HG02623 (cell line): Measurements from ENCODE around the gene ACTG1.

Experiments used
- ATAC-seq: cut with Tn5 transposase; IDR thresholded peaks from one replicate; pipeline ENCODE4 v1.9.1; 2021; ENCODE audit warnings: moderate library complexity; ENCODE audit not compliant: unreplicated experiment

ACTG1 gene

DNA sequence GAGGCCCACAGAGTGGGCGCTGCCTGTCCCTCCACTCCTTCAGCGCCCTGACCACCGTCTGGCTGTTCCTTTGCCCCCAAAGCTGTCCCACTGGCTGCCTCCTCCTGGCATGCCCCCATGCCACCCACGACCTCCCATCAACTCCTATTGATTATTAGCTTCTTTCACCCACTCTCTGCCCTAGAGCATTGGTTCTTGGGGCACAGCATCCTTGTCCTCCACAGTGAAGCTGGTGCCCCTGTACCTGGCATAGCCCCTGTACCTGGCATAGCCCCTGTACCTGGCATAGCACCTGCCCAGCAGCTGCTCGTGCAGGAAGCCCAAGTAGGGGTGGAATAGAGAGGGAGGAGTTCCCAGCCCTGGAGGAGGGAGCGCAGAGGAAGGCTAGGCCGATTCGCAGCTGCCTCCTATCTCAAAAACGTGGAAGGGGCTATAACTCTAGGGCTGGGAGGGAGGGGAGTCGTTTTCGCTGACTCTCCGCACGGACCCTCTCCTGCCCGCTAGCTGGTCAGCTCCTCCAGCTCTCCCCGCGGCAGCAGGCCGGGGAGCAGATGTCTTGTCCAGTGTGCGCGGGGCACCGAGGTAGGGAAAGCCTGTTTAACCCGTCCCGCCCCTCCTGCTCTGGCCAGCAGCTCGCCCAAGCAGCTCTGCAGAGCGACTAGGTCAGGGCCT, 5.7 kb upstream of the ACTG1 start:
- no peak for ATAC-seq

GRCh38 chr17:81517339-81518112, 4.9 kb upstream of the ACTG1 start:
- ATAC-seq: no peak

GRCh38 chr17:81517009-81517338, 4.4 kb upstream of the ACTG1 start:
- ATAC-seq: no peak

DNA sequence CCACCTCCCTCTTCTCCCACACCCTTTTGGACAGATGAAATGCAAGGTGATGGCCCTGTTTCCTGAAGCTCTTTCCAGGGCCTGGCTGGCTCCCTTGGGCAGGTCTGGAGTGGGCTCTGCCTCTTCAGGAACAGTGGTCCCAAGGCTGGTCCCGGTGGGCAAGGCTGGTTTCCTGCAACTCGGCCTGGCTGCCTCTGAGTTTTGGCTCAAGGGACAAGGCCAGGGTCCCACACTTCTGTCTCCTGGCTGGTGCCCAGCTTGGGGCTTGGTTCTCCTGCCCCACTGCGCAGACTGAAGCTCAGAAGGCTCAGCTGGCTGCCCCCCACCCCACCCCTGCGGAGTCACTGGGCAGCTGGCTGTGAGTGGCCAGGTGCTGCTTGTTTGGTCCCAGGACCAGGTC, 3.8 kb upstream of the ACTG1 start:
- ATAC-seq: no peak

DNA sequence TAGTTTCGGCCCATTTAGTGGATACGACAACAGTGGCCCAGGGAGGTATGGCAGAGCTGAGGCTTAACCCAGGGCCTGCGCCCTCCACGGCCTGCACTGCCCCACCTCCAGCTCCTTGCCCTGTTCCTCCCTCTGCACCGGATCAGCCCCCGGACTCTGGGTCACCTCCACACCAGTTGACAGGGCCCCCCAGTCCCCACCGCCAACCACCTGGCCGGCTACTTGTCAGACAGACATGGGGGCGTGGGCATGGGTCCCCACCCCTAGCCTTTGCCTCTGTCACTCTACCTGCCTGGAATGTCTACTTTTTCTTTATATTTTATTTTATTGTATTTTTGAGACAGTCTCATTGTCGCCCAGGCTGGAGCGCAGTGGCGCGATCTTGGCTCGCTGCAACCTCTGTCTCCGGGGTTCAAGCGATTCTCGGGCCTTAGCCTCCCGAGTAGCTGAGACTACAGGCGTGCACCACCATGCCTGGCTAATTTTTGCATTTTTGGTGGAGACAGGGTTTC, 3.0 kb upstream of the ACTG1 start:
- ATAC-seq: no peak

DNA sequence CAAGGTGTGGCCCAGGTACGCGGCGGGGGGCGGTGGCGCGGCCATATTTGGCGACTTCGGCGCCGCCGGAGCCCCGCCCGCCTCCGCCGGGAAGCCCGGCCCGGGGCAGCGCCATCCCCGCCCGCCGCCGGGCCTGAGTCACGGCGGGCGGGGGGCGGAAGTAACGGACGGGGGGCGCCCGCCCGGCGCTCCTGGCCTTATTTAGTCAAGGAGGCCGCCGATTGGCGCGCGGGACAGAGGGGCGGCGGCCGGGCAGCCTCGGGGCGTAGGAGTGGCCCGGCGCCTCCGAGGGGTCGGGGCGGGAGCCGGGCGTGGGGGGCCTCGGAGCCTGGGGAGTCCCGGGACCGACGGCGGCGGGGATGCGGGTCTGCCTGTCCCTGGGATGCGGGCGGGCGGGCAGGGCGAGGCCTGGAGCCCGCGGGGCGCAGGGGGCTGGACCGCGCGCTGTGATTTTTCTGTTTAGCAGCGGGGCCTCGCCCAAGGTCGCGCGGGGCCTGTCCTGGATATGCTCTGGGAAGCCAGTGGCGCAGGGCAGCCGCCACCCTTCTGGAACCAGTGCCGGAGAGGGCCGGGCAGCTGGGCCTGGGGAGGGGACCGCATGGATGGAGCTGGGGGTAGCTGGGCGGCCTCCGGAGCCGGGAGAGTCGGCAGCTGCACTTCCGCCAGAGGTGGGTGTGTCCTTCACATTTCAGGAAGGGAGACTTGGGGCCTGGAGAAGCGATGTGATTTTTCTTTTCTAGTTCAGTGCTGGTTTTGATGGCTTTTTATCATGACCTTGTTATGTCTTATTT, 2.3 kb upstream of the ACTG1 start:
- peak; percentile 16 for ATAC-seq

DNA sequence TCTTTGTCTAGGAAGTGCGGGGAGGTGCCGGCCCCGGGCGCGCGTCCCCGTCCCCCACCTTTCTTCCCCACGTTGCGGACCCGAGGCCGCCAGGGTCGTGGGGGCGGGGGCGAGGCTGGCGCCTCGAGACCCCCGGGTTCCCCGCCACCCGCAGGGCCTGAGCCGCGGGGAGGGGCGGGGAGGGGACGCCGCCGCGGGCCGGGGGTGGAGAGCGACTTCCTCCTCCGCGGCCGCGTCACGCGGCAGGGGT, 1.8 kb upstream of the ACTG1 start:
- no peak for ATAC-seq

DNA sequence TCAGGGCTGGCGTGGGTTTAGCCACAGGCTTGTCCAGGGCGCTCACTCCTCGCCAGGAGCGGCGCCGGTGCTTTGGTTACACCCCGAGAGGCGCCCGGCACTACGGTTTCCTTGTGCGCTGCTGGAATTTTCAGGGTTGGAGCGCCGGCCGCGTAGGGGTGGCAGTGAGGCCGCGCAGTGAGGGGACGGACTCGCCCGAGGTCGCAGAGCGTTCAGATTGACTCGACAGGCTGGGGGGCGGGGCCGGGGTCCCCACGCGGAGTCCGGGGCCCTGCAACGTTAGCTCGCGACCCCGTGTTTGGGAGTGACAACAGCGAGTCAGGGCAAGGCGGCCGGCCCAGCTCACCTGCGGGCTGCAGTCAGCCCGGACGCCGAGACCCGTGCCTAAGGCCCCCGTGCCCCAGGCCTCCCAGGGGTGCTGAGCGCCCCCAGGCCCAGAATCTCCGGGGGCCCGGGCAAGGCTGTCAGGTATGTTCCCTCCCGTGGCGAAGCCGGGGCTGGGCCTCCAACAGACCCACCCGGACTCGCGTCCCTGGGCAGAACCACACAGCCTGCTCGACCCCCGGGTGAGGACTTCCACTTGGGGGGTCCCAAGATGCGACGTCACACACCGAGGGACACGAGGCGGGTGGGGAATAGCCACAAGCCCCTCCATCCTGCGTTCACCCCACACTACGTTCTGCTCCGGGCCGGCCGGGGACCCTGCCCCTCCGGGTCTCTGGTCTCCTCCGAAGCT, 1.3 kb upstream of the ACTG1 start:
- ATAC-seq: no peak

DNA sequence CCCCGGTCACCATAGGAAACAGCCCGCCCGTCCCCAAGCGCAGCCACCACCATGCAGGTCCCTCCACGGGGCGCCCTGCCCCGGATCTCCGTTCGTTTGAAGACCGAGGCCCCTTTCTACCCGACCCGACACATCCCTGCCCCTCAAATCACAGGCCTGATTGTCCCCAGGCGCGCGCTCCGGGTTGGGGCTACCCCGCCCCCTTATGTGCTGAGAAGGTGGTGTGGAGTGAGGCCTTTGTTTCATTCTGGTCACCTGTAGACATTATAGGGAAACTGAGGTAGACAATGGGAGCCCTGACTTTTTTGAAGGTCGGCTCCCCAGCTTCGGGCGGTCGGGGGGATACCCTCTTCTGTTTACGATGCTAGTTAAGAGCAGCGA, 763 bp upstream of the ACTG1 start:
- no peak for ATAC-seq

DNA sequence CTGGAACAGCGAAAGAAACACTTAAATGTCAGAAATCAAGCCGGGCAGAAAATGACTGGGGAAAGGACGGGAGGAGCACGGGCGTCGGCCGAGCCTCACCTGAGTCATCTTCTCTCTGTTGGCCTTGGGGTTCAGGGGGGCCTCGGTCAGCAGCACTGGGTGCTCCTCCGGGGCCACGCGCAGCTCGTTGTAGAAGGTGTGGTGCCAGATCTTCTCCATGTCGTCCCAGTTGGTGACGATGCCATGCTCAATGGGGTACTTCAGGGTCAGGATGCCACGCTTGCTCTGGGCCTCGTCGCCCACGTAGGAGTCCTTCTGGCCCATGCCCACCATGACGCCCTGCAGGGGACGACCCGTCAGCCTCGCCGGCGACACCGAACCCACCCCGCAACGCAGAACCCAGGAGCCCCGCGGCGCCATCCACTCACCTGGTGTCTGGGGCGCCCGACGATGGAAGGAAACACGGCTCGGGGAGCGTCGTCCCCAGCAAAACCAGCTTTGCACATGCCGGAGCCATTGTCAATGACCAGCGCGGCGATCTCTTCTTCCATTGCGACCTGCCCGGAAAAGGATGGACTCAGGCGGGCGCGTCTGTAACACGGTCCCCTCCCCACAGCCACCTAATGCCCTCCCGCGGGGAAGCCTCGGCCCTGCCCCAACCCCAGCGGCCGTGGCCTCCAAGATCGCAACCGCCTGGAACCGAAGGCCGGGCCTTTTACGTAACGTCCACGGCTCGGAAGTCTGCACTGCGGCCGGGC, 616 bp downstream of the ACTG1 start:
- ATAC-seq: peak; percentile 7

GRCh38 chr17:81511554-81511803, 1.1 kb downstream of the ACTG1 start:
- ATAC-seq: no peak

DNA sequence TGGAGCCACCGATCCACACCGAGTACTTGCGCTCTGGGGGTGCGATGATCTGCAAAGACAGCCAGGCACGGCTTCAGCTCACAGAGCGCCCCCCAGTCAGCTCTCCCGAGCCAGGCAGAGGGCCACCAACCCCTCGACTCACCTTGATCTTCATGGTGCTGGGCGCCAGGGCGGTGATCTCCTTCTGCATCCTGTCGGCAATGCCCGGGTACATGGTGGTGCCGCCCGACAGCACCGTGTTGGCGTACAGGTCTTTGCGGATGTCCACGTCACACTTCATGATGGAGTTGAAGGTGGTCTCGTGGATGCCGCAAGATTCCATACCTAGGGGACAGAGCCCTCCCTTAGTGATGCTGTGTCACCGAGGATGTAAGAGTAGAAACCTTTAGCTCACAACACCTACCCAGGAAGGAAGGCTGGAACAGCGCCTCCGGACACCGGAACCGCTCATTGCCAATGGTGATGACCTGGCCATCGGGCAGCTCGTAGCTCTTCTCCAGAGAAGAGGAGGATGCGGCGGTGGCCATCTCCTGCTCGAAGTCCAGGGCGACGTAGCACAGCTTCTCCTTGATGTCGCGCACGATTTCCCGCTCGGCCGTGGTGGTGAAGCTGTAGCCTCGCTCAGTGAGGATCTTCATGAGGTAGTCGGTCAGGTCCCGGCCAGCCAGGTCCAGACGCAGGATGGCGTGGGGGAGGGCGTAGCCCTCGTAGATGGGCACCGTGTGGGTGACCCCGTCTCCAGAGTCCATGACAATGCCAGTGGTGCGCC, 1.6 kb downstream of the ACTG1 start:
- no peak for ATAC-seq

DNA sequence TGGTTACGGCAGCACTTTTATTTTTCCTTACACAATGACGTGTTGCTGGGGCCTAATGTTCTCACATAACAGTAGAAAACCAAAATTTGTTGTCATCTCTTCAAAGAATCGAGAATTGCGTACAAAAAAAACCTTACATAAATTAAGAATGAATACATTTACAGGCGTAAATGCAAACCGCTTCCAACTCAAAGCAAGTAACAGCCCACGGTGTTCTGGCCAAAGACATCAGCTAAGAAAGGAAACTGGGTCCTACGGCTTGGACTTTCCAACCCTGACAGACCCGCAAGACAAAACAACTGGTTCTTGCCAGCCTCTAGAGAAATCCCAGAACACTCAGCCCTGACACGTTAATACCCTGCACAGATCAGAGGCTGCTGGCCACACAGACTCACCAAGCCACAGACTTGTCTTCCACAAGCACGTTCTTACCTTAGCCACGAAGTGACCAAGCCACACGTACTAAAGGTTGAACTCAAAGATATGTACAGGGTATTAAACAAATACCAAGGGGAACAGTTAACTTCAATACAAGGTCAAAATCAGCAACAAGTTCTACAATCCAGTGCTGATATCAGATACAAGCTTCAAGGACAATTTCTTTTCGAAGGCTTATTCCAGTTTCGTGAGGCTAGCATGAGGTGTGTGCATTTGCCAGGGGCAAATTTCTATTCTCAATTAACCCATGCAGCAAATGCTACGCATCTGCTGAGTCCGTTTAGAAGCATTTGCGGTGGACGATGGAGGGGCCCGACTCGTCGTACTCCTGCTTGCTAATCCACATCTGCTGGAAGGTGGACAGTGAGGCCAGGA, 2.4 kb downstream of the ACTG1 start:
- no peak for ATAC-seq

- ATAC-seq: no peak
Observed at GRCh38 chr17:81509207-81509971, 3.2 kb downstream of the ACTG1 start.

DNA sequence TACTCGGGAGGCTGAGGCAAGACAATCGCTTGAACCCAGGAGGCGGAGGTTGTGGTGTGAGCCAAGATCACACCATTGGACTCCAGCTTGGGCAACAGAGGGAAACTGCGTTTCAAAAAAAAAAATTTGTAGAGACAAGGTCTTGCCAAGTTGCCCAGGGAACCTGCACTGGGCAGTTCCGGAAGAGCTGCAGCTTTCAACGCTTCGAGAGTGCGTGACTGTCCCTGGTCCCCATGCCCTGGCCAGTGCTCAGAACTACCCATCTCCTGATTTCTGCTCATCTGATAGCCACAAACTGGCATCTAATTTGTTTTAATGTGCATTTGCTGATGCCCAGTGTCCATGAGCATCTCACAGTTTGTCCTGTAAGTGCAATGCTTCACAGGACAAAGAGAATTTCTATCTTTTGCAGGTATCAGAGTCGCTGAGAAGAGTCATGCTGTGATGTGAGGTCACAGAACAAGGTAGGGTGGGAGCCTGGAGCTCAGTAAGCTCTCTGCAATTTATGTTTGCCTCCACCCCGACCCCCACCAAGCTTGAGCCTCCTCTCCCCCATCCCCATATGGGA, 3.9 kb downstream of the ACTG1 start:
- ATAC-seq: no peak

- no peak for ATAC-seq
Observed at GRCh38 chr17:81503619-81504018, 9.0 kb downstream of the ACTG1 start.

- ATAC-seq: no peak
Observed at GRCh38 chr17:81502471-81503017, 10.1 kb downstream of the ACTG1 start.

GRCh38 chr17:81500047-81500446, 12.6 kb downstream of the ACTG1 start:
- ATAC-seq: no peak
